OCI-LY1 (cell line): ENCODE results near the gene LRRC31.

Experiments
- CTCF ChIP-seq: fragments of 200-600 bp; sonication (generic), shearing (Covaris generic); IDR thresholded peaks from 2 replicates; pipeline ENCODE4 v1.5.1; 2017; ENCODE audit warnings: mild to moderate bottlenecking, antibody characterized with exemption, low read length, moderate library complexity, mixed read lengths
- EZH2 ChIP-seq: fragments of 200-600 bp; sonication (generic), shearing (Covaris generic); IDR thresholded peaks from 2 replicates; pipeline ENCODE4 v1.8.0; 2017; ENCODE audit warnings: borderline replicate concordance, mixed run types, mild to moderate bottlenecking, antibody characterized with exemption, low read length, moderate library complexity, mixed read lengths

- TF ChIP-seq CTCF (no peak), EZH2 (no peak)
Observed at GRCh38 chr3:169886671-169887070, 16.9 kb upstream of the LRRC31 start.
